Ishikawa (cell line): ENCODE measurements around the gene MIEF2.

Experiments
- CEBPB ChIP-seq: IDR thresholded peaks from 2 replicates; pipeline ENCODE4 v1.6.1; 2012
- CREB1 ChIP-seq: IDR thresholded peaks from 2 replicates; pipeline ENCODE4 v1.6.1; 2012; ENCODE audit warnings: low read depth
- EP300 ChIP-seq: IDR thresholded peaks from 2 replicates; pipeline ENCODE4 v1.6.1; 2012; ENCODE audit warnings: borderline replicate concordance
- FOXM1 ChIP-seq: IDR thresholded peaks from 2 replicates; pipeline ENCODE4 v1.6.1; 2012; ENCODE audit warnings: low read depth, borderline replicate concordance
- RAD21 ChIP-seq: IDR thresholded peaks from 2 replicates; pipeline ENCODE4 v1.6.1; 2012; ENCODE audit warnings: low read depth
- TAF1 ChIP-seq: IDR thresholded peaks from 2 replicates; pipeline ENCODE4 v1.6.1; 2012; ENCODE audit warnings: low read depth, mild to moderate bottlenecking
- TEAD4 ChIP-seq: IDR thresholded peaks from 2 replicates; pipeline ENCODE4 v1.6.1; 2012
- YY1 ChIP-seq: IDR thresholded peaks from 2 replicates; pipeline ENCODE4 v1.6.1; 2012; ENCODE audit warnings: low read depth
- TF ChIP-seq, protein P1 (sequence below): IDR thresholded peaks from 2 replicates; pipeline ENCODE4 v1.6.1; 2012; ENCODE audit warnings: low read depth, mild to moderate bottlenecking
- TF ChIP-seq, protein P2 (sequence below): IDR thresholded peaks from 2 replicates; pipeline ENCODE4 v1.6.1; 2012
- TF ChIP-seq, protein P3 (sequence below): IDR thresholded peaks from 2 replicates; pipeline ENCODE4 v1.6.1; 2012

DNA sequence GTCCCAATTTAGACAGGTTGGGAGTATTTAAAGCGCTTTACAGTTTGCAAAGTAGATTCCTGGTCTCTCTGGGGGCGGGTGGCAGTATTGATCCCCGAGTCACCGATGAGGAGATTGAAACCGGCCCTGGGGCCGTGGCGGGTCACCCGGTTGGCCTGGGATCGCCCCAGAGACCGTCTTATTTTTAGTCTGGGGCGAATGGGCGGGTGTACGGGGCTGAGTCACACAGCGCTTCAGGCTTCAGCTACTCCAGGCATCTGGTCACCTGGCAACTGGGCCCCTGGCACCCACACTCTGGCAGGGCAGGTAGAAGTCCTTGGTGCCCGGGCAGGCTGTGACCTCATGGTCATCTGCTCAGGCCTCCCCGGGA lies 669 bp downstream of the MIEF2 start:
- TF ChIP-seq FOXM1 (no peak), RAD21 (no peak), TEAD4 (peak; percentile 38; the same call in 1 of the 2 replicates), EP300 (no peak), YY1 (no peak), CREB1 (no peak), TAF1 (no peak), CEBPB (no peak)
- TF ChIP-seq, protein P1, sequence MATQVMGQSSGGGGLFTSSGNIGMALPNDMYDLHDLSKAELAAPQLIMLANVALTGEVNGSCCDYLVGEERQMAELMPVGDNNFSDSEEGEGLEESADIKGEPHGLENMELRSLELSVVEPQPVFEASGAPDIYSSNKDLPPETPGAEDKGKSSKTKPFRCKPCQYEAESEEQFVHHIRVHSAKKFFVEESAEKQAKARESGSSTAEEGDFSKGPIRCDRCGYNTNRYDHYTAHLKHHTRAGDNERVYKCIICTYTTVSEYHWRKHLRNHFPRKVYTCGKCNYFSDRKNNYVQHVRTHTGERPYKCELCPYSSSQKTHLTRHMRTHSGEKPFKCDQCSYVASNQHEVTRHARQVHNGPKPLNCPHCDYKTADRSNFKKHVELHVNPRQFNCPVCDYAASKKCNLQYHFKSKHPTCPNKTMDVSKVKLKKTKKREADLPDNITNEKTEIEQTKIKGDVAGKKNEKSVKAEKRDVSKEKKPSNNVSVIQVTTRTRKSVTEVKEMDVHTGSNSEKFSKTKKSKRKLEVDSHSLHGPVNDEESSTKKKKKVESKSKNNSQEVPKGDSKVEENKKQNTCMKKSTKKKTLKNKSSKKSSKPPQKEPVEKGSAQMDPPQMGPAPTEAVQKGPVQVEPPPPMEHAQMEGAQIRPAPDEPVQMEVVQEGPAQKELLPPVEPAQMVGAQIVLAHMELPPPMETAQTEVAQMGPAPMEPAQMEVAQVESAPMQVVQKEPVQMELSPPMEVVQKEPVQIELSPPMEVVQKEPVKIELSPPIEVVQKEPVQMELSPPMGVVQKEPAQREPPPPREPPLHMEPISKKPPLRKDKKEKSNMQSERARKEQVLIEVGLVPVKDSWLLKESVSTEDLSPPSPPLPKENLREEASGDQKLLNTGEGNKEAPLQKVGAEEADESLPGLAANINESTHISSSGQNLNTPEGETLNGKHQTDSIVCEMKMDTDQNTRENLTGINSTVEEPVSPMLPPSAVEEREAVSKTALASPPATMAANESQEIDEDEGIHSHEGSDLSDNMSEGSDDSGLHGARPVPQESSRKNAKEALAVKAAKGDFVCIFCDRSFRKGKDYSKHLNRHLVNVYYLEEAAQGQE = no peak
- TF ChIP-seq, protein P2, sequence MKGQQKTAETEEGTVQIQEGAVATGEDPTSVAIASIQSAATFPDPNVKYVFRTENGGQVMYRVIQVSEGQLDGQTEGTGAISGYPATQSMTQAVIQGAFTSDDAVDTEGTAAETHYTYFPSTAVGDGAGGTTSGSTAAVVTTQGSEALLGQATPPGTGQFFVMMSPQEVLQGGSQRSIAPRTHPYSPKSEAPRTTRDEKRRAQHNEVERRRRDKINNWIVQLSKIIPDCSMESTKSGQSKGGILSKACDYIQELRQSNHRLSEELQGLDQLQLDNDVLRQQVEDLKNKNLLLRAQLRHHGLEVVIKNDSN = no peak; the same call in 1 of the 2 replicates
- TF ChIP-seq, protein P3, sequence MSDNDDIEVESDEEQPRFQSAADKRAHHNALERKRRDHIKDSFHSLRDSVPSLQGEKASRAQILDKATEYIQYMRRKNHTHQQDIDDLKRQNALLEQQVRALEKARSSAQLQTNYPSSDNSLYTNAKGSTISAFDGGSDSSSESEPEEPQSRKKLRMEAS = no peak
